ENCODE data around the gene CENPO.

The CENPO gene

GRCh38 chr2:24839729-24840128 lies 46.5 kb downstream of the CENPO start:
- DNase-seq = no peak

DNA sequence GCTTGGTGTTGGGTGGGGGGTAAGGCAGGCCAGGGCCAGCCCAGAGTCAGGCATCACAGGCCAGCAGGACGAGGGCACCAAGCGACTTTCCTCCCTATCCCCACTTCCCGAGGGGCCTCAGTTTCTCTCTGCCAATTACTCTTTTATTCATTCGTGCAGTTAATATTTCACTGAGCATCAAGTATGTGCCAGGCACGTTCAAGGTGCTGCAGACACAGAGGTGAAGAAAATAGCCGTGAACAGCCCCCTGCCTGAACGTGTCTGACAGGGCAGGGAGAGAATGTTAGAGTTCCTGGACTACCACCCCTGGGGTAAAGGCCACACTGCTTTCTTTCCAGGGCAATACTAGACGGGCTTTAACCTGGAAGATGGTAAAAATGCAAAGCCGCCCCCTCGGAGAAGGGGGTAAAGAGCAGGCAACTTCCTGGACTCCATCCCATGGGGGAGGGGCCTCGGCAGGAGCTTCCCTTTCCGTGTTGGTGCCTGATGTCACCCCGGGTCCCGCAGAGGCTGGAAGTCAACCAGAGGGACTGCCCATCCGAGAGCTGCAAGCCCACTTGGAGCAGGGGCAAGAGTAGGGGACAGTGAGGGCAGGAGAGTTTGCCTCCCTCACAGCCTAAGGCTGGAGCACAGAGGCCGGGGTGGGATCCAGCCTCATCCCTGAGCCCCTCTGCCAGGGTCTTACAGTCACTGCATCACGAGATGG lies 47.1 kb downstream of the CENPO start:
- DNase-seq = no peak

GRCh38 chr2:24840962-24841945 lies 48.0 kb downstream of the CENPO start:
- no peak for DNase-seq

DNA sequence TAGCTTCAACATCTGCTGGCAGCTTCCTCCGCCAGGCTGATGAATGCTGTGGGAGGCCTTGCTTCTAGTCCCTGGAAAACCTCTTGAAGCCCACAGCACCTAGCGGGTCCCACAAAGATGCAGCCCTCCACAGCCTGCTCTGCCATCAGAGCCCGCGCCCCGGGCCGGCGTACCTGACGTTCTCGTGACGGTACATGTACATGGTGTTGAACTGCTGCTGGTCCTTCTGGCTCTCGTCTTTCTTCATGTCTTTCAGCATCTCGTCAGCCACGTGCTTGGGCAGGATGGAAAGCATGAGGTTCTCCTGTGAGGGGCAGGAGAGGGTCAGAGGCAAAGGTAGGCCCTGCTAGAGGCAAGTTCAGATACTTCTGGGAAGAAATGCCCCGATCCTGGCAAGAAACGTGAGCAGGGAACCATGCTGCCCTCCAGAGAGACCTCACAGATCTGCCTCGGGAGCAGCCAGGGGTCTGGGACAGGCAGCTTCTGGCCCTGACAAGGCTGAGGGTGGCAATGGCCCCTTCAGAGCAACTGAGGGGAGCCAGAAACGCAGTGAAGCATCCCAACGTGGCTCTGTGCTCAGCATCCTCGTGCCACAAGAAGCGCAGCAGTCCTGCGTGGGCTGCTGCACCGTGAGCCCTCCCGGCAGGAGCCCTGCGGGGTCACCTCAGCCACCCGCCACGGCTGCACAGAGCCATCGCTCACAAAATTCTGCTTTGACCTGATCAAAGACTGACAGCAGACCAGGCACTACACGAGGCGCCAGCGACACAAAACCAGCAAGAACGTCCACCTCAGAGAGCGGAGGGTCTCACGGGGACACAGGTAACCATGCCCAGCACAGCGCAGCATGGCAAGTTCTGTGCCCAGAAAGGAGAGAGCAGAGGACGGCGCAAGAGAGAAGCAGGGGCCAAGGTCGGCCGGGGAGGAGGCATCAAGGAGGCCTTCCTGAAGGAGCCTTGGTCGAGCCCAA lies 49.1 kb downstream of the CENPO start:
- DNase-seq = no peak

- DNase-seq = no peak
These were observed 50.2 kb downstream of the CENPO start for GRCh38 chr2:24843330-24843860.

- no peak for DNase-seq
These were observed 50.9 kb downstream of the CENPO start for GRCh38 chr2:24844023-24844685.

GRCh38 chr2:24845691-24846090 lies 52.5 kb downstream of the CENPO start:
- DNase-seq = no peak

DNA sequence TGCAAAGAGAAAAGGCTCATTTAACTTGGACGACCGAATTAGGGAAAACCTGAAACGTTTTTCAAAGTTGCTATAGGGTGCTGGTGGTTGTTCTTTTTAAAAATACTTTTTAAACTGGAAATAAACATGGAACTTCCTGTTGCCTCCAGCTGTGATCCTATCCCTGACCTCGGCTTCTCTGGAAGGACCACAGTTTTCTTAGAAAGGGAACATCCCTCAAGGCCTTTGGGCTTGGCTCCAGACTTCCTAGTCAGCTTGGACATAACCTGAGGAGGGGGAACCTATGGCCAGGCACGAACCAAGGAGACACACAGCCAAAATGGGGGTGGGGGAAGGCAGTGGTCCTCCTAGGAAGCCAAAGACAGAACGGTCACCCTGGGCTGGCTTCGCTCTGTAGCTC lies 57.7 kb downstream of the CENPO start:
- DNase-seq = no peak

DNA sequence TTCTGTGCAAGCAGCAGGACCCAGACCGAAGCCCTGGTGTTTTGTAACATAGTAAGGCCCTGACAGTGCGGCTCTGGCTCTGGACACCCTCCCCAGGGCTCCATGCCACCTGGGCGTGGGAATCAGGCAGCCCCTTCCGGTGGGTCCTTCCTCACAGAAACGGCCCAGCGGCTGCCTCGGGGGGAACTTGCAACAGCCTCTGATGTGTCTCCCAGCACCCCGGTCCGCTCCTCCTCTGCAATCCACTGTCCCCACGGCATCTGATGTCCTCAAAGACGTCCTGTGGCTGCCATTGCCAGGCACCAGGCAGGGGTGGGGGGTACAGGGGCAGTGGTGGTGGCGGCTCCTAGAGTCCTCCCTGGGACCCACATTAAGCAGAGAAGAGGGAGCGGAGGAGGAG lies 58.8 kb downstream of the CENPO start:
- no peak for DNase-seq

DNA sequence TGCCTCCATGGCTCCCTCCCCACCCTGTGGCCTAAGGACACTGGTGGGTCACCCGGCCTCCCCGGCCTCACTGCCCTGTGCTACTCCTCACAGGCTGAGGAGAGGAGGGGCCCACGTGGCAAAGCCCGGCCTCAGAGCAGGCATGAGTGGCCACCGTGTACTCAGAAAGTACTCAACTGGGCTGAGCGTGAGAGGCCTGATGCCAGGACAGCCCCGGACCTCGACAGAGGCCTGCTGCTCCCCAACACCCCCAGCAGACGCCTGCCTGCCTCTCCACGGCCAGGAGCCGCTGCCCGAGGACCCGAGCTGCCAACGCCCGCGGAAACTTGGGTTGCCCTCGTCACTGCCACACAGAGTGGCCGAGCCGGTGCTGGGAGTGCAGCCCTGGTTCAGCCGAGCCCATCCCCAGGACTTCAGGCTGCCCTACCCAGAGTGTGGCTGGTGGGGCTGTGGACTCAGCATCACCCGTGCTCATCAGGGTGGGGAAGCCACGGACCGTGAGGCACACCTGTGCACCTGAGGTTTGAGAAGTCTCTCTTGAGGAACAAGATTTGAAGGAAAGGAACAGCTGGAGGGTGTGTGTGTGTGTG lies 59.3 kb downstream of the CENPO start:
- DNase-seq = no peak

- no peak for DNase-seq
These were observed 59.8 kb downstream of the CENPO start for GRCh38 chr2:24853046-24853445.

DNA sequence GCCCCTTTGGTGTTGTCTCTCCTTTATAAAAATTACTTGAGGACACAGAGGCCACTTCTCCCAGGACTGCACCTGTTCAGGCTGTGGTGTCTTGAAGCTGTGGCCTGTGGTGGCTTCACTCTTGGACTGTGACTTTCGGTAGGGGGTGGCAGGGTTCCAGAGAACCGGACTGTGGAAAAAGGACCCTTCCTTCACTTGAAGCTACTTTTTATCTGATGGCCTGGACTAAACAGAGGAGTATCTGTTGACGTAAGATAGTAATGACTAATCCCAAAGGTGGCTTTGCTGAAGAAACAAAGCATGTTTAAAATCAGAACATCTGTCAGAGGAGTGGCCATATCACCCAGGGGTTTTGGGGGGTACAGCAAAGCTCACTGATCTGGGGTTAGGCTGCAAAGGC lies 60.8 kb downstream of the CENPO start:
- no peak for DNase-seq

GRCh38 chr2:24855022-24855622 lies 61.9 kb downstream of the CENPO start:
- no peak for DNase-seq

DNA sequence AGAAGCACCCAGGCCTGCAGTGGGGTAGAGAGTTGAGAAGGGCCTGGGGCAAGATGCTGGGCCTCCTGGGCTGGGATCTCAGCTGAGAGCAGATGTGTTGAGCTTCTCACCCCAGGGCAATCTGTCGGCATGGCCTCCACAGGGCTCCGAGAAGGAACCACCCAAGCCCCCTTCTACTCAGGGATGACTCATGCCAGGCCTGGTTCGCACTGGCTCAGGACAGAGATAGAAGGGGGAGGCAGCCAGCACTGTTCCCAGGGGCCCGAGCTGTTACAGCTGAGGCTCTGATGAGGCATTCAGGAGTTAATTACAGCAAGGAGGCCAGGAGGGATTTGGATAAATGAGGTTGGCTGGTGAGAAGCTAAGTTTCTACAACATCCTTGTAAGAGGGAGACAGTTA lies 62.5 kb downstream of the CENPO start:
- peak; percentile 62 for DNase-seq

GRCh38 chr2:24856791-24857211 lies 63.6 kb downstream of the CENPO start:
- DNase-seq = no peak

DNA sequence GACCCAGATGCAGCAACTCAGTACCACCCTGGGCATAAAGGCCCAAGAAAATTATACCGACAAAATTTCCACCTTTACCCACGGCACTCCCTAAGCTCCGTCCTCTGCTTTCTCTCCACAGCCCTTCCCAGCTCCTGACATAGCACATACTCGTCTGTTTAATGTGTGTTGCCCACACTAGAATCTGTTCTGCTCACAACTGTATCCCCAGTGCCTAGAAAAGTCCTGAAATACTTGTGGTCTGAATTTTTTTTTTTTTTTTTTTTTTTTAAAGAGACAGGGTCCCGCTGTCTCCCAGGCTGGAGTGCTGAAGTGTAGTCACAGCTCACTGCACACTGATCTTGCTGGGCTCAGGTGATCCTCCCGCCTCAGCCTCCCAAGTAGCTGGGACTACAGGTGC lies 64.5 kb downstream of the CENPO start:
- no peak for DNase-seq

DNA sequence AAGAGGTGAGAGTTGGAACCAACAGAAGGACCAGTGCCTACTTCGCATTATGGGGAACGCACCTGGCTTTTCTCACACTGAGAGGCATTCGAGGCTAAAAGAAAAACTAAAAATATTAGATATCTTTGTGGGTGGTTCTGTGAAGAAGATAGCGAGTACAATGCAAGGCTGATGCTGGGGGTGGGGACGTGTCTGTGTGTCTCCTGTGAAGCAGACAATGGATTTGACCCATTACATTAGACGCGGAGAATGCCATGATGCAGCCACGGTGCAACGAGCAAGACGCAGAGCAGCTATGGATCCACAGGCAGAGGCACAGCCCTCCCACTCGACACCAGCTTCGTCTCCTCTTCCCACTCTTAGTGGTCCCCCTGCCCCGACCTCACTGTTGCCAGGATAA lies 65.8 kb downstream of the CENPO start:
- DNase-seq = no peak

- DNase-seq = no peak
These were observed 66.9 kb downstream of the CENPO start for GRCh38 chr2:24859968-24860600.

- no peak for DNase-seq
These were observed 67.4 kb downstream of the CENPO start for GRCh38 chr2:24860631-24861030.

DNA sequence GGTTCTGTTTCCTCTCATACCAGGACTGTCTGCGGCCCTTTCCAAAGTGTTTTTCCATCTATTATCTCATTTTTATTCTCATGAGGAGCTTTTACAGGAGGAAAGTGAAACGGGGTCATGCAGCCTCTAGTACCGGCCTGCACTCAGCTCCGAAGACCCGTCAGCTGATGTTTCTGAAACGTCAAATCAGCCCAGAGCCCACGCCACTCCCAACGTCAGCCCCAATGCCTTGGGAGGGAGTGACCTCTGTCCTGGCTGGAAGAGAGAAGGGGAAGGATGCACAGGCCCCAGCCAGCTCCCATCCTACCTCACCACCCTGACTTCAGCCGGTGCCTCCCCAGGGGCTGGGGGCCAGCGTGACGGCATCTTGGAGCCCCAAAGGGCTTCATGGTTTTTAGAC lies 68.3 kb downstream of the CENPO start:
- no peak for DNase-seq

GRCh38 chr2:24863641-24864040 lies 70.4 kb downstream of the CENPO start:
- DNase-seq = no peak
